HG03045 (cell line): Measurements from ENCODE around the gene CAPN2.
"Not testable (repeated sequence)": the region's sequence is repeated elsewhere in the genome, so short reads cannot be mapped to it uniquely, and the experiment has no call there.

Source experiments
- ATAC-seq: cut with Tn5 transposase; IDR thresholded peaks from one replicate; pipeline ENCODE4 v1.9.1; 2021; ENCODE audit warnings: mild to moderate bottlenecking, moderate library complexity; ENCODE audit not compliant: unreplicated experiment

Gene CAPN2

DNA sequence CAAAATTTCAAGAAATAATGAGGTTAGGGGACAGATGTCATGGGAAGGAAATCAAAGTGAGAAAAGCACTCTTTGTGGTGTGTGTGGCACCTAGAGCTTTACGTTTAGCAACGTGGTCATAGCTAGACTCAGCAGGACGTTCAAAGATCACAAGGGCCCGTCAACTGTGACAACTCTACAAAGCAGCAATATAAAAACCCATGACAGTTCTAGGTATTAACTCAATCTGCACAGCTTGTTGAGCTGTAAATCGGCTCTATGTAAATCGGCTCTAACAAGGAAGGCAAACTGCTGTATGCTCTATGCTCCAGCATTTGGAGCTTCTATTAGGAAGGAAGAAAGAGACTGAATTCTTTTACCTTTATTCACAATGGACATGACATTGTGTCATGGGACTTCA is 68.6 kb downstream of the CAPN2 start:
- ATAC-seq, result no peak

DNA sequence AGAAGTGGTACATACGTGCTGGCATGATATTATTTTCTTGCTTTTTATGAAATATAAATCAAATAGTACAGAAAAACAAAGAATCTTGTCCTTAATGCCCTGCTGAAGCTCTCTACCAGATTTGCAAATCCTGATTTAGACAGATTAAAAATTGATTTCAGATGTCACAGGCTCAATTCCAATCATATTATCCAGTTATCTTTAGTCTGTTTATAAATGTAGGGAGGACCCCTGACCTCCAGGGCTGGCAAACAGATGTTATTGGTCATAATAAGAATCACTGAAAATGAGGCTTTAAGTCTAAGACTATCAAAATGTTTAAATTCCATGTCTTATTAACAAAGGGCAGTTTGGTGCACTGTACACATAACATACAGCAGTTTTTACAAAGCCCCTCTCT is 71.3 kb downstream of the CAPN2 start:
- ATAC-seq, result no peak

DNA sequence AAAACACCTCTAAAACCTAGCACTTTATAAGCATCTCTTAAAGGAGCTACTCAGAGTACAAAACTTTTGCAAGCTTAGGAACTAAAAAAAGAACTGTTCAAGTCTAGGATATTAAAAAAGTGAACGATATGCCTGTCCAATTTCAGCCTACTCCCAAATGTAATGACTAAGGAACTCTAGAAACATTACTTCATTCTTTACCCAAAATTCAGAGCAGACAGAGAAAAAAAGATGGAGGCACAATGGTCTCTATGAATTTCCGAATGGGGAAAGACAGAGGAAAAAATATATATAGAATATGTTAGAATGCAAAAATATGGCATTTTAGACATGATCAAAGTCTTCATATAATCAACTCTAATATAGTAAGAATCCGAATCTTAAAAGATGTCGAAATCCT is 72.2 kb downstream of the CAPN2 start:
- no peak for ATAC-seq

DNA sequence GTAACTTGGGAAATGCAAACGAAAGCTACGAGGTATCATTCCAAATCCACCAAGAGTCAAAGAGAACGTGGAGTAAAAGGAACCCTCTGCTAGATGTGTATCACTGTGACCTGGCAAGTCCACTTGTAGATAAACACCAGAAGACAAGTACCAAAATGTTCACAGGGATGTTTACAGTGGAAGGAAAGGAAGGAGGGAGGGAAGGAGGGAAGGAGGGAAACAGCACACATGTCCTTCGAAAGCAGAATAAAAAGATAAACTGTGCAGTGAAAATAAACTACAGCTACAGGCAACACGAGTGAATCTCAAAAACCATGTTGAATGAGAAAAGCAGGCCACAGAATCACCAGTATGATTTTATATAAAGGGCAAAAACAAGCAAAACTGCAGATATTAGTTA is 73.5 kb downstream of the CAPN2 start:
- ATAC-seq, result no peak

DNA sequence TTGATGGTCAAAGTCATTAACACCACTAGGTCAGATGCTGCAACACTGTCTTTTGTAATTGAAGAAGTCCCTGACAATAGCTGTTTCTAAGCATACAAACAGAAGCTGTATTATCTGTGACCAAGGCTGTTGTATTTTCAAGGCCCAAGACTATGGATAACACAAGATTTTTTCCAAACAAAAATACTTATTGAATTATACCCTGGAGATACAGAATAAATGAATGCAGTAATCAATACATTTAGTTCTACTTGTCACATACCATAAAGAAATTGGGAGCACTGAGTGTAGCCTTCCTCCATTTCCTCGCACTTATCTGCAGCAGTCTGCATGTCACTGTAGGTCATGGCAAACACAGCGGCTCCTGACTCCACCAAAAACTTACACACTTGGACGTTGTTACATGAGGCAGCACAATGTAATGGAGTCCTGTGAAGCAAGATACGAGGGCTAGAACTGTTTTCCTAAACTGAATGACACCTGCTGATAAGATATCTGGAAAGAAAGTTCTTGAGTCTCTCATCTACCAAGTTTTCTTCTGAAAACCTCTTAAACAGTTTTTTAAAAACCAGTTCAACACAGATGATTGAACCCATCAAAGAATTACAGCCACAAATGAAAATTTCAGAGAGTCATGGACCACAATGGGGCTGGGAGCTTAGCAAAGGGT is 76.5 kb downstream of the CAPN2 start:
- ATAC-seq, result no peak

DNA sequence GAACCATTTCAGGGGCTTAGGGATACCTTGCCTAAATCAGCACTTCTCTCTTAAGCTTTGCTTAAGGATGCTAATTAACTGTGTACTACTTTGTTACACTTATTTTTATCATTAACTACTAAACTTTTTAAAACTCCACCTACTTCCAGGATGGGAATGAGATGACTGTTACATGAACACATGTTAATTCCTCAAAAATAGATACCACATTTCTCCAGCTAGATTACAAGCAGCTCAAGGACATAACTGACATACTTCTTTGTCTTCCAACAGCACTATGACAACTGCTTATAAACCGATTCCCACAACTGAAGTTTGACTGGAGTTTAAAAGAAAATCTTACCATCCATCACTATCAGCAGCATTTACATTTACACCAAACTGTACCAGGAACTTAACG is 79.7 kb downstream of the CAPN2 start:
- ATAC-seq, result no peak

DNA sequence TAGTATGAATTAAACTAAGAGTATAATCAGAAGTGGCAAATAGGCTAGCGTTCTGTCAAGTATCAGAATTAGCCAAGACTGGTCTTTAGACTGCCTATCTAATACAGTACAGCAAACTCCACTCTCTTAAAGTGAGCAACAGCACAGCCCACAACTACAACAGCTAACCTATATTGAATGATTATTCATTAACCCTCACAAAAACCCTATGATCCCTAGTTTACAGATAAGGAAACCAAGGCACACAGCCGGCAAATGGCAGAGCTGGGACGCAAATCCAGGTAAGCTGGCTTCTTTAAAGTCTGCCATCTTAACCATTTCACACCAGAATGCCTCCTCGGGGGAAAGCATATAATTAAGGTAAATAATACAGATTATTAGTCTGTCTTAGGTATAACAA is 81.4 kb downstream of the CAPN2 start:
- ATAC-seq, result no peak

- ATAC-seq, result no peak
Measured at GRCh38 chr1:223794136-223794880, 82.0 kb downstream of the CAPN2 start.

GRCh38 chr1:223796210-223796609 is 83.9 kb downstream of the CAPN2 start:
- no peak for ATAC-seq

DNA sequence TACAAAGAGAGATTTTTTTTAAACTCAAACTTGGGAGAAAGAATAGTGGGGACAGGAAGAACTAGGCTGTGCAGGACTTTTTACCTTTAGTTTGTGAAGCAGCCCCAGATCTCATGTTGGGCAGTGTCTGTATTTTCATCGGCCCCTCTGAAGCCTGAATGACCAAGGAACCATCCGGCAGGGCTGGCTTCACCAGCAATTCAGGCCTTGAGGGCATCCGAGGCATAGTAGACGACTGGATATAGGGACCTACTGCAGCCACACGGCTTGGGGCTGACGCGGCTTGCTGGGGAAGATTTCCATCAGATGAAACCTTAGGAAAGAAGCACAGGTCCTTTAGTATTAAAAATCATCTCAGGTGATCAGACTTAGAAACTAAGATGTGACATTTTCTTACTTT is 89.7 kb downstream of the CAPN2 start:
- ATAC-seq, result no peak

DNA sequence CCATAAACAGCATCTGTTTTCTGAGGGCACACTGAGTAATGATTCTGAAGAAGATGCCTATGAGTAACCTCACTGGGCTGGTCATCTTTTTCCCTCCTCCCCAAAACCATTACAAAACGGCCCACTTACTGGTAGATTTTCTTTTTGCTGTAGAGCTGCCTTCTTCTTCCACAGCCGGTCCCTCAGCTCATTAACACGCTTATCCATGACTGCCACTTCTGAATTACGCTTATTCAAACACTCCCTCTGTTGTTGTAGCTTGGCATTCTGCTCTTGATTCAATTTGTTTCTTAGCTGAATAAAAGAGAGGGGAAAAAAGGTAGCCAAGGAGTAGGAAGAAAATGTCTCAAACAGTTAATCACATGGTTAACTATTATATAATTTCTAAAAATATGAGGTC is 90.3 kb downstream of the CAPN2 start:
- ATAC-seq, result no peak

DNA sequence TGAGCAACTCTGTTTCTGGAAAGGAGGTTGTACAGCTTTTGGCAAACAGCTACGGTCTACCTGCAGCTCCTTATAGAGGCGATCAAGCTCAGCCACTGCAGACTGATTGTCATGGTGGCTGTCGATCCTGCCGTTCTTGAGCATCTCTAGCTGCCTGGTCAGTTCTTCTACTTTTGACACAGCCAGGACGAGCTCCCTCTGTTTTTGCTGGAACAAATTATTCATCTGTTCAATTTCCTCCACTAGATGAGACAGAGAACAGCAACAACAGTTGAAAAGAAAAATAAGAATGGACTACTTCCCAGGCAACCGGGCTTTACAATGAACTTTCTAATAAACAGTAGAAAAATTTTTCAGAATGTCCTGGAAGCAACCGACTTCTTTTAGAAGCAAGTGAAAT is 90.9 kb downstream of the CAPN2 start:
- ATAC-seq, result no peak

GRCh38 chr1:223809905-223810304 is 97.6 kb downstream of the CAPN2 start:
- ATAC-seq, result not testable (repeated sequence)

DNA sequence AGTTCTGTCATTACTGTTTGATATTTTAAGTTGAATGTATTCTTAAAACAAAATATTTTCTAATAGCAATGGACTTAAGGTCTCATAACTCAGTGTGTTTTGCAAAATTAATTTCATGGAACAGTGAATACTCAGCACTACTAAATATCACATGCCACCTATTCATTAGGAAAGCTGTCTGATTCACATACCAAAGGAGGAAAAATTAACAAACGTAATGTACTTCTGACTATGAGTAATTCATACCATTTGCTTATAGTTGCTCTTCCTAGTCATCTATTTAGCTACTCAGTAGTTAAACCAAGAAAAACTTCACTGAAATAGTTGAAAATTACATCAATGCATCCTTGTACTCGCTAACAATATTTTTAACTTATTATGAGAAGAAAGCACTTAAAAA is 98.2 kb downstream of the CAPN2 start:
- ATAC-seq, result no peak

DNA sequence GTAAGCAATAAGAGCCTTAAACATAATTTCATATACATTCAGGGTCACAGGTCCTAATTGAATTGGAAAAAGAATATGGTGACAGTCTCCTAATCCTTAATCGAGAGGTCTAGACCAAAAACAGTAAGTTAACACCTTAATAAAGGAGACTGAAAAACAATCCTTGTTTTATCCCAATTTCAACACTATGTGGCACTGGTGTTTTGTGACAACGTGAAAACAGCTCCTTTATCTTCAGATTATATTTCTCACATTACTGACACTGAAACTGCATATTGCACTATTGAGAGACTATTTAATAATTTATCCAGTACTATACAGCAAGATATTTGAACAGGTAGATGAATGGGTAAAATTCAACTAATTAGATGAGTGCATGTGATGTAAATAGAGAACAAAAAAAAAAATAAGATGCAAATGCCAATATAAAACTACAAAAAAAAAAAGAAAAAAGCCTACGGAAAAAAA is 99.3 kb downstream of the CAPN2 start:
- no peak for ATAC-seq

- ATAC-seq, result no peak
Measured at GRCh38 chr1:223813645-223814044, 101.3 kb downstream of the CAPN2 start.

GRCh38 chr1:223815020-223815853 is 102.9 kb downstream of the CAPN2 start:
- no peak for ATAC-seq

- ATAC-seq, result no peak
Measured at GRCh38 chr1:223815865-223816264, 103.5 kb downstream of the CAPN2 start.

DNA sequence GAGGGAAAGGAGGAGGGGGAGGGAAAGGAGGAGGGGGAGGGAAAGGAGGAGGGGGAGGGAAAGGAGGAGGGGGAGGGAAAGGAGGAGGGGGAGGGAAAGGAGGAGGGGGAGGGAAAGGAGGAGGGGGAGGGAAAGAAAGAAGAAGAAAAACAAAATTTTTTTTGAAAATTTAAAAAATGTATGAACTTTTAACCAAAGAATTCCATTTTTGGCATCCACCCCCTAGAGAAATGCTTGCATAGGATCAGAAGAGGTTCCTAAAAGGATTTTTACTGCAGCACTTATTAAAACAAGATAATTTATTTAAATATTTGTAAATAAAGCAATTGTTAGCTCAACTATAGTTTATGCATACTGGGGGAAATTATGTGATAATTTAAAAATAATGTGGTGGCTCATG is 104.9 kb downstream of the CAPN2 start:
- ATAC-seq, result not testable (repeated sequence)

DNA sequence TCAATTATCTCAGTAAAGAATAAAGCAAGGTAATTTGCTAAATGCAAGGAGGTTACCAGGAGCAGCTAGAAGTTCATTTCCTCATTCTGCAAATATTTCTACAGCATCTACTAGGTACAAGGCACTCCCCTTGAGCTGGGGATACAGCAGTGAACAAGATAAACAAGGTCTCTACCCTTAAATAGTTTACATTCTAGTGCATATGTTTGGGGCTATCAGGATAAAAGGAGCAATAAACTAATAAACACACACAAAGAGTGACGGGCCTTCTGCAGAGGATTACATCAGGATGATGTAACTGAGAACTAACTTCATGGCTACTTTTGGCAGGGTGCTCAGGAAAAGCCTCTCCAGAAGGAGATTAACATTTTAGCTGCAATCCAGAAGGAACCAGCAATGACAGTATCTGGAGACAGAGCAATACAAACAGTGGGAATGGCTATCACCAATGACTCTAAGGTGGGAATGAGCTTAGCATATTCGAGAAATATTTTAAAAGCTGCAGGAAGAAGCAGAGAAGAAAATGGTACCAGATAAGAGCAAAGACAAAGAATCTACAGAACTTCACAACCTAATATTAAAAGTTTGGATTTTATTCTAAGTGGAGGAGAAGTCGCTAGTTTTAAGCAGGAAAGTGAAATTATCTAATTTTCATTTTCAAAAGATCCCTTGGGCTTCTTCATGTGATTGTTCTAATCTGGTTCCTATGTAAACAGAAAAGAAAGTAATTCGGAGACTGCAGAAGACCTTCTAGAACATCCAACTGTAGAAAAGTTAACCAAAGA is 107.6 kb downstream of the CAPN2 start:
- no peak for ATAC-seq

GRCh38 chr1:223820515-223820858 is 108.1 kb downstream of the CAPN2 start:
- no peak for ATAC-seq
